ENCODE data around the gene PTH.

PTH gene

GRCh38 chr11:13475091-13475490, 20.7 kb downstream of the PTH start:
- FAIRE-seq (no peak), DNase-seq (ENCODE audit: insufficient read length) (no peak)
- TF ChIP-seq POLR2A (IDR thresholded peaks at IDR 0.05; ENCODE audit: low read depth, low read length), result no peak
- TF ChIP-seq POLR2AphosphoS5 (IDR thresholded peaks at IDR 0.05; ENCODE audit: low read depth, low read length), result no peak
- TF ChIP-seq TAF1 (IDR thresholded peaks at IDR 0.05; ENCODE audit: borderline replicate concordance, low read depth, low read length), result no peak

GRCh38 chr11:13473013-13473722, 22.6 kb downstream of the PTH start:
- DNase-seq (ENCODE audit: insufficient read length) (no peak), FAIRE-seq (no peak)
- TF ChIP-seq TAF1 (IDR thresholded peaks at IDR 0.05; ENCODE audit: borderline replicate concordance, low read depth, low read length) (no peak), POLR2AphosphoS5 (IDR thresholded peaks at IDR 0.05; ENCODE audit: low read depth, low read length) (no peak)

GRCh38 chr11:13468750-13469149, 27.0 kb downstream of the PTH start:
- TF ChIP-seq POLR2A (IDR thresholded peaks at IDR 0.05; ENCODE audit: low read depth, low read length), result no peak
- TF ChIP-seq TAF1 (IDR thresholded peaks at IDR 0.05; ENCODE audit: borderline replicate concordance, low read depth, low read length), result no peak
- no peak for TF ChIP-seq POLR2AphosphoS5 (IDR thresholded peaks at IDR 0.05; ENCODE audit: low read depth, low read length)
- FAIRE-seq, result no peak
- DNase-seq (ENCODE audit: insufficient read length), result no peak

DNA sequence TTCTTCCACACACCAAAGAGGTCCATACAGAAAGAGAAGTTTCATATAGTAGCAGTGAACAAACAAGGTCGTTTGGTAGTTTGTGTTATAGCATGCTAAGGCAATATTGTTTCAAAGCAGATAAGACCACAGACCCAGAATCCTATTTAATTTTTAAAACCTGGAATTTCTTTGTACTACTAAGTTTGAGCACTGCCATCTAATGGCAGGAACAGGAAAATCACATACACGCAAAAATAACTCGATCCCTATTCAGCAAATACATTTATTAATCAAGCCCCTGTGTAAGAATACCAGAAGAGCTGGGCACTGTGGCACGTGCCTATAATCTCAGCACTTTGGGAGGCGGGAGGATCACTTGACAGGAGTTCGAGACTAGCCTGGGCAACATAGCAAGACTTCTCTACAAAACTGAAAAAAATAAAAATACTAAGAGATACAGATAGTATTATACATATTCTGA, 29.9 kb downstream of the PTH start:
- FAIRE-seq (peak; percentile 72), DNase-seq (ENCODE audit: insufficient read length) (no peak)
- TF ChIP-seq POLR2AphosphoS5 (IDR thresholded peaks at IDR 0.05; ENCODE audit: low read depth, low read length), result no peak
- TF ChIP-seq POLR2A (IDR thresholded peaks at IDR 0.05; ENCODE audit: low read depth, low read length), result no peak
- TF ChIP-seq TAF1 (IDR thresholded peaks at IDR 0.05; ENCODE audit: borderline replicate concordance, low read depth, low read length), result no peak

DNA sequence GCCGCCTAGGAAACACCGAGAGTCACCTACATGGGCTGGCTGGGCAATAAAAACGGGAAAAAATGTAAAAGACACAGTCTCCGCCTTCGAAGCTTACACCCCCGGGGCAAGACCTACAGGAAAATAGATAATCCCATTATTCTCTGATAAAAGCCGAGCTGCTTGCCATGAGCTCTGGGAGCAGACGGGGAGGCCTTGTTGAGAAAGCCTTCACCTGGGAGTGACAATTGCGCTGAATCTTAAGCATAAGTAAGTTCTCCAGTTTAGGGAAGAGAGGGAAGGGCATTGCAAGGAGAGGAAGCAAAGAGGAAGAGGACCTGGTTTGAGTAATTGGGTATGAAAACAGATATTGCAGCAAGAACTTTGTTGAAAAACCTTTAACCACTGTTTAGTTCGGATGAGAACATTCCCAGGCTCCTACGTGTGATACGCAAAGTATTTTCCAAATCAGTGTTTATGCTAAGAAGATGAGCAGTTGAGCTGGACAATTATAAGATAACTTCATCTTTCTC, 32.0 kb downstream of the PTH start:
- FAIRE-seq (peak; percentile 69), DNase-seq (ENCODE audit: insufficient read length) (no peak)
- TF ChIP-seq POLR2AphosphoS5 (IDR thresholded peaks at IDR 0.05; ENCODE audit: low read depth, low read length) (no peak), TAF1 (IDR thresholded peaks at IDR 0.05; ENCODE audit: borderline replicate concordance, low read depth, low read length) (no peak), POLR2A (IDR thresholded peaks at IDR 0.05; ENCODE audit: low read depth, low read length) (no peak)

DNA sequence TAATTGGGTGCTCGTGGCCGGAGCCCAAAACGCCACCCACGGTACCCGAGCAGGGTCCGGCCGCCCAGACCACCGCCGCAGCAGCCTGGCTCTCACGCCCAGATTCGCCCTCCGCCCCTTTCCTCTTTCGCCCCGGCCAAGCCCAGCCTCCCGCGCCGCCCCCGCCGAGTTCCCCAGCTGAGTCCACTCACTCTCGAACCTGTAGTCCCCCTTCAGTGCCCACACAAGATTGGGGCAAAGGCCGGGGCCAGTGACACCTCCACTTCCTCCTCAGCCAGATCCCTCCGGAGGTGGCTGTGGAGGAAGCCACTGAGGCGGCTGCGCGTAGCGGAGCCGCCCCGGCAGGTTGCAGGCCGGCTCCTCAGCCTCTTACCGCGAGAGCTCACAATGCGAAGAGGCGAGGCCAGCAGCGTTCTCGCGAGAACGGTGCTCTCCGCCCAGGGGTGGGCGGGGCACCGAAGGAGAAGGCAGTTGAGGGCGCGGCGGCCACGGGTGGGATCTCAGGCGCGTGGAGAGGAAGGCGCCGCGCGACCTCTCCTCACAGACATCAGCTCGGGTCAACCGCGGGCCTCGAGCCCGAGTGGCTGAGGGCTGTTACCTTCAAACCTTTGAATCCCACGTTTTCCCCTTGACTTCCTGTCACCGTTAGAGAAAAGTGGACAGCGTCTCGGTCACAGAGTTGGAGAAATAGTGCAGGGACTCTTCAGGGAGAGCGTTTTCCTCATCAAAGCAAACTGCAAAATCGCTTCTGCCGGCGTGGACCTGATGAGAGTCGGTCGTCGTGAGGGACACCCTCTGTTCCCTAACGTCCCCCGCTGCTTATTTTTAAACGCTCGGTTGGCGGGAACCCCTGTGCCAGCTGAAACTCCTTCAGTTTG, 32.7 kb downstream of the PTH start, which contains the start of gene BTBD10:
Gene BTBD10 (minus strand): TSS at position 322 of the 878 bp plus-strand sequence. CDS start 18,098 bp downstream, outside the sequence.
- DNase-seq (ENCODE audit: insufficient read length), result peak; percentile 84
- FAIRE-seq, result peak; percentile 100
- TF ChIP-seq TAF1 (IDR thresholded peaks at IDR 0.05; ENCODE audit: borderline replicate concordance, low read depth, low read length) (peak; percentile 77; the same call in 1 of the 2 replicates), POLR2A (IDR thresholded peaks at IDR 0.05; ENCODE audit: low read depth, low read length) (peak; percentile 98), POLR2AphosphoS5 (IDR thresholded peaks at IDR 0.05; ENCODE audit: low read depth, low read length) (peak; percentile 95)

DNA sequence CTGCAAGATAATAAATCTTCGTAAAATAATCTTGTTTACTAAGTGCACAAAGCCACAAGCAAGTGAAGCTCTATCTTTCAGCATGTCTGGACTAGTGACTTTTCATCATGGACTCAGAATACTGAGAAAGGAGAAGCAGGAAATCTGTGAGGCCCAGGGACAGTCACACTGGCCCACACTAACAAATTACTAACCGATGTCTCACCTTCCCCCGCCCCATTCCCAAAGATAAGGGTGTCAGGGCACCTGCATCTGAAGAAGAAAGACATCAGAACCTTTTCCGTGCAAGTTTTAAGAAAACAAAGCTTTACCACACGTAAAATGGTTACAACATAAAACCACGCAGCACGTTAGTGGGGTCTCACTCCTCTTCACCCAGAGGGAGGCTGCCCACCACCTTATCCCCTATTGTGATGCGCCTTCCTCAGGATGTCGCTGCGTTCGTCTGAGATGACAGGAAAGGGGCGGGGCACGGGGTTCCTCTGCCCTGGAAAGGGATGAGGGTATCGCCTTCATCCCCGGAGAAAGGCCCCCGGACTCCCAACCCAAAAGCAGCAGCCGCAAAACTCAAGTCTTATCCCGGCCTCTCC, 33.4 kb downstream of the PTH start:
- TF ChIP-seq POLR2AphosphoS5 (IDR thresholded peaks at IDR 0.05; ENCODE audit: low read depth, low read length), result no peak
- FAIRE-seq (no peak), DNase-seq (ENCODE audit: insufficient read length) (no peak)

DNA sequence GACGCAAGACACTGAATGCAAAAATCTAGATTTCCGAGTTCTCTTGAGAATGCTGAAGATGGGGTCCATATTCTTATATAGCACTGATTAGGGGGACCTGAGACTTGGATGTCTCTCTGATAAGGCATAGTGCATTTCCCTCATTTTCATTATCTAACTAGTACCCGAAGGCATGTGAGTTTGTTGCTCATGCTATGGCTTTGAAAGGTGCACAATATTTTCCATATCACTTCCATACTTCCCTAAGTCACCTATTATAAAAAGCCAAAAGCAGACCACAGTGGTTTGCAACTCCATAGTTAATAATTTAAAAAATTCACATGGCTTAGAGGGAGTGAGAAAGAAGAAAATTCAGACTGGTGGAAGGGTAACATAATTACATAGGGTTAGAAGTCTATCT, 34.5 kb downstream of the PTH start:
- TF ChIP-seq POLR2A (IDR thresholded peaks at IDR 0.05; ENCODE audit: low read depth, low read length) (no peak), TAF1 (IDR thresholded peaks at IDR 0.05; ENCODE audit: borderline replicate concordance, low read depth, low read length) (no peak), POLR2AphosphoS5 (IDR thresholded peaks at IDR 0.05; ENCODE audit: low read depth, low read length) (no peak)
- no peak for FAIRE-seq

DNA sequence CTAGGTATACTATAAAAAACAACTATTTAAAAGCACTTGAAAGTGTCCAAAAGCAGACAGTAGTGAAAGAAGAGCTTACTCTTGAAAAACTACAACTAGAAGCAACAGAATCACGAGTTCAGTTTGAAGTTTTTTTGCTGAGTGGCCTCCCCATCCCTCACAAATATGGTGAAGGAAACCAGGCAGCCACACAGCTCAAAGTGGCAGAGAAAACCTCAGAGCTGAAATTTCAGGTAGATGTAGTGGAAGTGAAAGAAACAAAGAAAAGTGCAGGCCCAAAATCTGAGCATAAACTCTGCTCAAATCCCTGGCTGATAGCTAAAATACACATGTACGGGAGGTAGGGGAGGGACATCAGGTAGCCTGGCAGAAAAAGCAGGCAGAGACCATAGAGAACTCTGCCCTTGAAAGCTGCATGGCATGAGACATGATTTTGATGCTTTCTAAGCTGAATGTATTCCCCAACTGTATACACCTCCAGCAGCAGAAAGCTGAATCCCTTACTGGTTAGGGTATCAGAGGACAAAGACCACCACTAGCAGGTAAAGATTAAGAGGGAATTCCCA, 44.9 kb downstream of the PTH start:
- TF ChIP-seq POLR2A (IDR thresholded peaks at IDR 0.05; ENCODE audit: low read depth, low read length) (no peak), TAF1 (IDR thresholded peaks at IDR 0.05; ENCODE audit: borderline replicate concordance, low read depth, low read length) (no peak), POLR2AphosphoS5 (IDR thresholded peaks at IDR 0.05; ENCODE audit: low read depth, low read length) (no peak)
- no peak for FAIRE-seq
- DNase-seq (ENCODE audit: insufficient read length), result no peak

More for the DNA sequence above, 34.5 kb downstream of the PTH start:
- DNase-seq (ENCODE audit: insufficient read length), result no peak

DNA sequence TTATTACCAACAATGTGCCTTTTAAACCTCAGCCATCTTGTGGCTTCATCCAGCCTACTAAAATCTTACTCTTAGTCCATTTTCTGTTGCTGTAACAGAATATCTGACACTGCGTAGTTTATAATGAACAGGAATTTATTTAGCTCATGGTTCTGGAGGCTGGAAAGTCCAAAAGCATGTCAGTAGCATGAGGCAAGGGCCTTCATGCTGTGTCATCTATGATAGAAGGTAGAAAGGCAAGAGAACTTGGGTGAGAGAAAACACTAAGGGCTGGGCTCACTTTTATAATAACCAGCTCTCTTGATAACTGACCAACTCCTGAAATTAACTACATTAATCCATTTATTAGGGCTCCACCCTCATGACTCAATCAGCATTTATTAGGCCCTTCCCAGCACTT, 46.3 kb downstream of the PTH start:
- DNase-seq (ENCODE audit: insufficient read length) (no peak), FAIRE-seq (no peak)
- TF ChIP-seq POLR2AphosphoS5 (IDR thresholded peaks at IDR 0.05; ENCODE audit: low read depth, low read length) (no peak), POLR2A (IDR thresholded peaks at IDR 0.05; ENCODE audit: low read depth, low read length) (no peak), TAF1 (IDR thresholded peaks at IDR 0.05; ENCODE audit: borderline replicate concordance, low read depth, low read length) (no peak)

DNA sequence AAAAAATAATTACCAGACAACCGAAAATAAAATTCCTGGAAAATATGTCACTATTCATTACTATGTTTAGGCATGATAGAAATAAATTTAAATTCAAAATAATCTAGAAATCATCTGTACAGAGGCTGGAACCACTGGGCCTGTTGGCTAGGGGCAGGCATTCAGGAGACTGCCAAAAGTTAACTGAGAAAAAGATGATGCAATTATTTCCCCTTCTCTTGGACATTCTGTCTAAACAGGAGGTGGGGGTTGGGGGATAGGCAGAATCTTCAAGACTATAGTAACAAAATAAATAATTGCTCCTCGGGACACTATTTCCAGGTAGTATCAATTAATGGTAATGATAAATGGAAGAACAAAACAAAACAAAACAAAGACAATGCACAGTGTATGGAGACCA, 46.9 kb downstream of the PTH start:
- FAIRE-seq, result no peak
- TF ChIP-seq TAF1 (IDR thresholded peaks at IDR 0.05; ENCODE audit: borderline replicate concordance, low read depth, low read length) (no peak), POLR2AphosphoS5 (IDR thresholded peaks at IDR 0.05; ENCODE audit: low read depth, low read length) (no peak), POLR2A (IDR thresholded peaks at IDR 0.05; ENCODE audit: low read depth, low read length) (no peak)
- no peak for DNase-seq (ENCODE audit: insufficient read length)
